ENCODE data around the gene HEPN1.

HEPN1 gene

GRCh38 chr11:124944565-124944964 lies 25.5 kb downstream of the HEPN1 start:
- TF ChIP-seq CTCF (conservative IDR thresholded peaks at IDR 0.05): no peak
- no peak overlapping the region for H3K27ac ChIP-seq

- TF ChIP-seq CTCF (conservative IDR thresholded peaks at IDR 0.05): no peak
- no peak overlapping the region for H3K27ac ChIP-seq
These were observed 26.8 kb downstream of the HEPN1 start for GRCh38 chr11:124945826-124946225.

- TF ChIP-seq CTCF (conservative IDR thresholded peaks at IDR 0.05): no peak
- no peak overlapping the region for H3K27ac ChIP-seq
These were observed 27.7 kb downstream of the HEPN1 start for GRCh38 chr11:124946735-124947141.

DNA sequence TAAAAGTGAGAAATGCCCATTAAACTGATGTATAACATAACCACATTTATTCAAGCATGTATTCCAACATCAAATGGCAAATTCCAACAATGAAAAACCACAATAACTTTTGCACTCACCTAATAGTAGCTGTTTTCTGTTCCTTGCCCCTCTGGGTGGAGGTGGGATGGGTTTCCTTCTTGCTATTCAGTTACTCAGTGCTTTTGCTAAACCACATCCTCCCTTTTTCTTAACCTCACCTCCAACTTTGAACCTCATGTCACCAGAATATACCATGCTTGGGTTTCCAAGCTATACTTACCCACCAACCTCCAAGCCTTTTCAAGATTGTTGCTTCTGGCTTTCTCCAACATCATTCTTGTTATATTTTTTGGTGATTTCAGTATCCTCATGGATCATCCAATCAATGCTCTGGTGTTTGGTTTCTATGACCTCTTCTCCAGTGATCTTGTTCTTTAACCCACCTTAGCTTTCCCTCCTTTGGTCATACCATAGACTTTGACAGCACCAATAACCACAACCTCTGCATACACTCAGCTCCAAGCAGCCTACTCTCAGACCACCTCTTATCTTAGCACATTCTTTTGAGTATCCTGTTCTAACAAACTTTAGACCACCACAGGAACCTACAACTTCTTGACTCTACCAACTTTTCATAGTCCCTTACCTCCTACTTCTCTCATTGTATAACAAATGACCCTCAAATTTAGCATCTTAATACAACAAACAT lies 31.7 kb downstream of the HEPN1 start:
- no peak for TF ChIP-seq CTCF (conservative IDR thresholded peaks at IDR 0.05)
- no peak overlapping the region for H3K27ac ChIP-seq

DNA sequence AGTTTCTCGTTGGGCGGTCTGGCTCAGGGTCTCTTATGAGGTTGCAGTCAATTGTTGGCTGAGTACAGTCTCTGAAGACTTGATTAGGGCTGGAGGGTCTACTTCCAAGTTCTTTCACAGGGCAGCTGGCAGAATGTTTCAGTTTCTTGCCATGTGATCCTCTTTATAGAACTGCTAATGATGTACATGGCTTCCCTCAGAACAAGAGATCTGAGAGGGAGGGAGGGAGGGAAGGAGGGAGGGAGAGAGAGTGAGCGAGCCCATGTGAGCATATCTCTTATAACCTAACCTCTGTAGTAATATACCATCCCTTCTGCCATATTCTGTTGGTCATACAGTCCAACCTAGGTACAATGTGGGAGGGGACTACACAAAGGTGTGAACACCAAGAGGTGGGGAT lies 32.3 kb downstream of the HEPN1 start:
- no peak overlapping the region for H3K27ac ChIP-seq
- TF ChIP-seq CTCF (conservative IDR thresholded peaks at IDR 0.05): no peak

DNA sequence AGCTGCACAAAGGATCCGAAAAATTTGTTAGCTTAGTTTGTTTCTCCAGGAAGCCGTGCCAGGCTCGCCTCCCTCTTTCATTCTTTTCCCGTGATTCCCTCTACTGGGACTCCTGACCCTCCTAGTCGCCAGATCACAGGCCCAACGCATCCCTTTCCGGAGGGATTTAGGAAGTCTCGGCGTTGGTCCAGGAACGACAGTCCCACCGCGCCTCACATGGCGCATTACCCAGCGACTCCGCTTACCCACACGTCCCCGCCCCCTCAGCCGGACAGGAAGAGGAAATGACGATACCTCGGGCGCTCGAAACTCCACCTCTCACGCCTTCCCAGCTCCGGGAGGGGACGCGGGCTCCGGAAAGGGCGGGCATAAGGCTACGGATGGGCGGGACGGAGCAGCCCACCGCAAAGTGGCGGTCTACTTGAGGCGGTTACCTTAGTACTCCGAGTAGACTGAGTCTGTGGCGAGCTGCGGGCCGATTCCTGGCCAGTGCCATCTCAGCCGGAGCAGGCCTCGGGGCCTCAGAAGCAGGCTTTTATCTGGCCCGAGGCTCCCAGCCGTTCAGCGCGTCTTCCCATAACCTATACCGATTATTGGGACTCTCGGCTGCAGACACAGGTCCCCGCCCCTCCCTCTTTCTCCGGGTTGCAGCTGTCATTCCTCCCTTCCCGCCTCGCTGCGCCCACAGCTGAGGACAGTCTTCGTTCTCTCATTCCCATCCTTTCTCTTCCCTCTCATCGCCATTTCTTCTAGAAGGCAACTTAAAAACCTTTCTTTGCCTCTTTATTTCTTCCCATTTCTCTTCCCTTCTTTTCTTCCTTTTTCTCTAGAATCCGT lies 34.9 kb downstream of the HEPN1 start, which contains the start of gene CCDC15:
Gene CCDC15, plus strand, starts transcription at position 450 of the 837 bp plus-strand sequence. CDS start 531 bp downstream, outside the sequence.
- no peak for TF ChIP-seq CTCF (conservative IDR thresholded peaks at IDR 0.05)
- peak within 1 kb of the TSS; percentile 81 for H3K27ac ChIP-seq

GRCh38 chr11:124954590-124954955 lies 35.5 kb downstream of the HEPN1 start:
- no peak for TF ChIP-seq CTCF (conservative IDR thresholded peaks at IDR 0.05)
- H3K27ac ChIP-seq: peak overlapping the region; percentile 81

All from VCaP (cell line).